ENCODE measurements around the gene TFCP2L1. TPM values are rescaled to one million over a fixed set of nuclear protein-coding genes. Genes with fewer than 3 reads are reported as not detected.

The TFCP2L1 gene
- total RNA-seq, 2 donors from 2014 or later, result 11.5 to 25.7 TPM

DNA sequence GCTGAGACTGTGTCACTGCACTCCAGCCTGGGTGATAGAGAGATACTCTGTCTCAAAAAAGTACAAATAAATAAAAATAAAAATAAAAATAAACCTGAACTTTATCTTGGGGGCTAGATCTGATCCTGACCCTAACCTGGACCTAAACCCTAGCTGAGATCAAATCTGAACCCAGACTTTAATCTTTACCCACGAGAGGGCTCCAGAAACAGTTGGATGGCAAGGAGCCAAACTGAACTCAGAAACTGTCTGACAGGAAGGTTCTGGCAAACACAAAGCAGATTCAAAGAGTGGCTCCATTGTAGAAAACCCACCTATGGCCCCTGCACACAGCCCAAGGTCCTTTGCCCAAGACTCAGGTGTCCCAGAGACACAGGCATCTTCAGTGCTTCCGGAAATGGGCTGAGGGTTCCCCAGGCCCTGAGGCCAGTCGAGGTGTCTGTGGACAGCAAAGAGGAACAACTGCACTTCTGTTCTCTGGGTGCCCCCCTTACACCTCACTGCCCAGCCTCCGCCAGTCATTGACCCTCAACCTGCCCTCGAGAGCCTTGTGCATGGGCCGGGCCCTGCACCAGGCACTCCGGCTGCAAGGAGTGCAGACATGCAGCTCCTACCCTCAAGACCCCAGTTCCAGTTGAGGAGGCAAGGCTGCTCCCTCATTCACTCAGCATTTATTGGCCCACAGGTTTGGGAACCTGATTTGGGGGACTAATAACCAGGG lies 95.2 kb downstream of the TFCP2L1 start:
- Histone ChIP-seq H3K9me3 (no peaks in the 10 kb centered on the region), H3K27ac (no peak overlapping the region), H3K4me1 (replicated peaks) (peaks cover 3% of the 10 kb centered on the region), H3K36me3 (no peaks in the 10 kb centered on the region), H3K4me3 (no peak overlapping the region), H3K27me3 (replicated peaks; ENCODE audit: insufficient read depth) (no peaks in the 10 kb centered on the region)
- WGBS, result 61% methylated on average over 7 of the region's 7 CpGs
- DNase-seq (ENCODE audit: low spot score), result no peak
- intact Hi-C loops (cut with DNase I), result no loop called here
- TF ChIP-seq, protein P1, sequence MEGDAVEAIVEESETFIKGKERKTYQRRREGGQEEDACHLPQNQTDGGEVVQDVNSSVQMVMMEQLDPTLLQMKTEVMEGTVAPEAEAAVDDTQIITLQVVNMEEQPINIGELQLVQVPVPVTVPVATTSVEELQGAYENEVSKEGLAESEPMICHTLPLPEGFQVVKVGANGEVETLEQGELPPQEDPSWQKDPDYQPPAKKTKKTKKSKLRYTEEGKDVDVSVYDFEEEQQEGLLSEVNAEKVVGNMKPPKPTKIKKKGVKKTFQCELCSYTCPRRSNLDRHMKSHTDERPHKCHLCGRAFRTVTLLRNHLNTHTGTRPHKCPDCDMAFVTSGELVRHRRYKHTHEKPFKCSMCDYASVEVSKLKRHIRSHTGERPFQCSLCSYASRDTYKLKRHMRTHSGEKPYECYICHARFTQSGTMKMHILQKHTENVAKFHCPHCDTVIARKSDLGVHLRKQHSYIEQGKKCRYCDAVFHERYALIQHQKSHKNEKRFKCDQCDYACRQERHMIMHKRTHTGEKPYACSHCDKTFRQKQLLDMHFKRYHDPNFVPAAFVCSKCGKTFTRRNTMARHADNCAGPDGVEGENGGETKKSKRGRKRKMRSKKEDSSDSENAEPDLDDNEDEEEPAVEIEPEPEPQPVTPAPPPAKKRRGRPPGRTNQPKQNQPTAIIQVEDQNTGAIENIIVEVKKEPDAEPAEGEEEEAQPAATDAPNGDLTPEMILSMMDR (IDR thresholded peaks at IDR 0.05), result no peak
- TF ChIP-seq POLR2AphosphoS5 (IDR thresholded peaks at IDR 0.05) (no peak), POLR2A (IDR thresholded peaks at IDR 0.05) (no peak)

DNA sequence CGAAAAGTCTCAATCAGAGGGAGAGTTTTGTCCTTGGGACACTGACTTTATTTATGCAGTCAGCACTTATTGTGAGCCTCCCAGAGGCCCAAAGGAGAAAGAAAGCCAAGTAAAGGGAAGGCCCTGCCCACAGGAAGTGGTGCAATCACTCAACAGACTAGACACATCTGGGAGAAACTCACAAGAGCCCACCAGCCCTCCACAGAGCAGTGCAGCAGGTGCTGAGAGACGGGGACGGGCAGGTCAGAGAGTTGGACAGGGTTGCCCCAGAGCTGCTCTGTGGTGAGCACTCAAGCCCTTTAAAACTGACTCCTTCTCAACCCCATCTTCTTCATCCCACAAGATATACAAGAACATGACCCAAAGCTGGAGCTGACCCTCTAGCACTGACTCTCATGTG lies 96.0 kb downstream of the TFCP2L1 start:
- no peaks in the 10 kb centered on the region for H3K36me3 ChIP-seq
- peaks cover 3% of the 10 kb centered on the region for H3K4me1 ChIP-seq (replicated peaks)
- DNase-seq (ENCODE audit: low spot score), result no peak
- TF ChIP-seq, protein P1 (IDR thresholded peaks at IDR 0.05), result no peak
- TF ChIP-seq POLR2AphosphoS5 (IDR thresholded peaks at IDR 0.05) (no peak), POLR2A (IDR thresholded peaks at IDR 0.05) (no peak)
- intact Hi-C loops (cut with DNase I), result no loop called here
- 90% methylated on average over 3 of the region's 3 CpGs for WGBS
- H3K9me3 ChIP-seq, result no peaks in the 10 kb centered on the region
- no peaks in the 10 kb centered on the region for H3K27me3 ChIP-seq (replicated peaks; ENCODE audit: insufficient read depth)
- no peak overlapping the region for H3K4me3 ChIP-seq
- H3K27ac ChIP-seq, result no peak overlapping the region

DNA sequence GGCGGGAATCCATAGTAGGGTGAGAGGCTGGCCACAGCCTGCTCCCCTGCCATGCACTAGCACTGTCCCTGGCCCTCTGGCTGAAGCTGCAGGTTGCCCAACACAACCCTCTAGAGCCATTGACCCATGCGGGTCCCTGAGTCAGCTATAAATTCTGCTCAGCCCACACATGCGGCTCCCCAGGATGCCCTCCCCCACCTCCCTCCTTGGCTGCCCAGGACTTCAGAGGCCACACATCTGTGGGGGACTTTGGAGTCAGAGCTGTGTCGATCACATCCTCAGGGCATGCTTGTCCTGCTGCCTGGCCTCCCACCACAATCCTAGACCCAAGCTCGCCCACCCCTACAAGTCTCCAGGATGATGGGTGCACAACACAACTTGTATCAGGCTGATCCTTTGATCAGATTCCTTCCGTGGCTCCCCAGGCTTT lies 97.0 kb downstream of the TFCP2L1 start:
- WGBS, result 71% methylated on average over 4 of the region's 6 CpGs
- Histone ChIP-seq H3K27ac (no peak overlapping the region), H3K36me3 (no peaks in the 10 kb centered on the region), H3K27me3 (replicated peaks; ENCODE audit: insufficient read depth) (no peaks in the 10 kb centered on the region), H3K9me3 (no peaks in the 10 kb centered on the region), H3K4me1 (replicated peaks) (peaks cover 3% of the 10 kb centered on the region), H3K4me3 (no peak overlapping the region)
- DNase-seq (ENCODE audit: low spot score), result no peak
- intact Hi-C loops (cut with DNase I), result no loop called here
- TF ChIP-seq POLR2AphosphoS5 (IDR thresholded peaks at IDR 0.05) (no peak), POLR2A (IDR thresholded peaks at IDR 0.05) (no peak)
- TF ChIP-seq, protein P1 (IDR thresholded peaks at IDR 0.05), result no peak

DNA sequence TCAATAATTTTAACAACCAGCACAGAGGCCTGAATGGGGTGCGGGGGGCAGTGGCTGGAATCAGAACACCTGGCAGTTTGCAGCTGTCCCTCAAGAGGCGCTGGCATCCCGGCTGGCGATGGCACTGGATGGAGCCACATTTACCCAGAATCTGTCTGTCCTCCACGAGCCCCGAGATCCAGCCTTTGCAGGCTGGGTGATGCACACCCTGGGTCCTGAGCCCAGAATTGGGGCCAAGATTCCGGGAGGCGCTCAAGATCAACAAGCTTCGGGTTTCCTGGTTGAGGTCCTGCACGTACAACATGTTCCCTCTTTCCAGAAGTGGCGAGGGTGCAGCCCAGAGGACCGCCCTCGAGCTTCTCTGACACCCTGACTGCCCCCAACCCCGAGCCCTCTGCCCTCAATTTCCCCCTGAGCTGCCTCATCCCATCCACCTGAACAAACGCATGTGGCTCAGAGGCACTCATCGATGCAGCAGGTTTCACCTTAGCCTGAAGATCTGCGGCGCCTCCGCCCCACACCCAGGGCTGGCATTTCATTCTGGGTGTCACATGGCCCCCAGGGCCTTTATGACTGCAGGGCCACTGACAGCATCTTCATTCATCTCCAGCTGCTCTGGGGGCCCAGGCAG lies 97.5 kb downstream of the TFCP2L1 start:
- Histone ChIP-seq H3K4me1 (replicated peaks) (peaks cover 3% of the 10 kb centered on the region), H3K27ac (no peak overlapping the region), H3K36me3 (no peaks in the 10 kb centered on the region), H3K9me3 (no peaks in the 10 kb centered on the region), H3K27me3 (replicated peaks; ENCODE audit: insufficient read depth) (no peaks in the 10 kb centered on the region), H3K4me3 (no peak overlapping the region)
- no peak for TF ChIP-seq POLR2A (IDR thresholded peaks at IDR 0.05)
- no peak for TF ChIP-seq POLR2AphosphoS5 (IDR thresholded peaks at IDR 0.05)
- TF ChIP-seq, protein P1 (IDR thresholded peaks at IDR 0.05), result no peak
- intact Hi-C loops (cut with DNase I), result no loop called here
- no peak for DNase-seq (ENCODE audit: low spot score)
- WGBS, result 95% methylated on average over 18 of the region's 19 CpGs

DNA sequence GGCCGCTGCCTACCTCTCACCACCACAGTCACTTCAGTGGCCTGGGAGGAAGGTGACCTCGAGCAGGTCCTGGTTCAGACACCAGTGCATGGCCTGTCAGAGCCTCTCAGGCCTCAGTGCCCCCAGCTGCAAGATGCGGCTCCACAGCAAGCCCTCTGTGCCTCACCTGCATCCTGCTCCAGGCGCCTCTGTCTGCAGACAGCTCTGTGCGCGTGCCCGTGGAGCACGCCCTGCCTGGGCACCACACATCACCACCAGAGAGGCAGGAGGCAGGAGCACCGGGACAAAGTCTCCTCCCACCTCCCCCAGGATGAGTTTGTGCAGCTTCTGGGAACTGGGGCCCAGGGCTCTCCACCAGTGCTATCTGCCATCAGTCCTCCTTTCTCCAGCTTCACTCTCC lies 98.7 kb downstream of the TFCP2L1 start:
- TF ChIP-seq, protein P1 (IDR thresholded peaks at IDR 0.05), result no peak
- TF ChIP-seq POLR2AphosphoS5 (IDR thresholded peaks at IDR 0.05) (no peak), POLR2A (IDR thresholded peaks at IDR 0.05) (no peak)
- no peaks in the 10 kb centered on the region for H3K36me3 ChIP-seq
- H3K27ac ChIP-seq, result no peak overlapping the region
- DNase-seq (ENCODE audit: low spot score), result no peak
- intact Hi-C loops (cut with DNase I), result no loop called here
- H3K4me1 ChIP-seq (replicated peaks), result peaks cover 3% of the 10 kb centered on the region
- 82% methylated on average over 8 of the region's 9 CpGs for WGBS
- H3K9me3 ChIP-seq, result no peaks in the 10 kb centered on the region
- H3K4me3 ChIP-seq, result no peak overlapping the region
- H3K27me3 ChIP-seq (replicated peaks; ENCODE audit: insufficient read depth), result no peaks in the 10 kb centered on the region
